Keratinocyte (primary cell): ENCODE measurements around the gene SPAG16. TPM values are rescaled to one million over a fixed set of nuclear protein-coding genes. Genes with fewer than 3 reads are reported as not detected.

ENCODE experiments used
- DNase-seq: peaks from one replicate; pipeline ENCODE4 v3.0.0-alpha.2; 2011; ENCODE audit warnings: low read depth, missing footprints, low spot score
- FAIRE-seq: peaks from 2 replicates; lab custom pipeline; 2011; peaks lifted over from hg19 to GRCh38; lab: Jason Lieb, UNC
- H2AFZ ChIP-seq: 2 replicates; pipeline ENCODE4 v1.6.0; 2012; ENCODE audit warnings: low read length, control low read depth, inconsistent platforms; ENCODE audit not compliant: control insufficient read depth
- H3K27ac ChIP-seq: 2 replicates; pipeline ENCODE4 v1.5.1; 2011; ENCODE audit warnings: low read length; ENCODE audit not compliant: control insufficient read depth, insufficient read depth
- H3K27me3 ChIP-seq: 3 replicates; pipeline ENCODE4 v1.6.0; 2011; ENCODE audit warnings: low read length; ENCODE audit not compliant: control insufficient read depth, insufficient read depth; ENCODE audit errors: extremely low read depth
- H3K36me3 ChIP-seq, 2 experiments: 2 replicates in 1 of 2; 3 replicates in 1 of 2; pipeline ENCODE4 v1.5.1; 2011; ENCODE audit warnings: low read length in 2 of 2, mild to moderate bottlenecking in 1 of 2; ENCODE audit not compliant: control insufficient read depth in 2 of 2, insufficient read depth in 2 of 2; ENCODE audit errors: extremely low read depth in 1 of 2
- H3K4me1 ChIP-seq: 3 replicates; pipeline ENCODE4 v1.5.1; 2011; ENCODE audit warnings: low read length; ENCODE audit not compliant: control insufficient read depth, insufficient read depth; ENCODE audit errors: extremely low read depth
- H3K4me2 ChIP-seq: 3 replicates; pipeline ENCODE4 v1.6.0; 2011; ENCODE audit warnings: low read depth, low read length; ENCODE audit not compliant: control insufficient read depth, insufficient read depth; ENCODE audit errors: extremely low read depth
- H3K4me3 ChIP-seq, 3 experiments: fragments of 200-600 bp in 1 of 3; sonication (generic) in 1 of 3; 2 replicates in 2 of 3; 3 replicates in 1 of 3; pipeline ENCODE4 v1.5.1; 2011 to 2016; ENCODE audit warnings: low read length in 3 of 3, mild to moderate bottlenecking in 3 of 3, control low read depth in 2 of 3, inconsistent platforms in 1 of 3, low read depth in 1 of 3, mixed read lengths in 1 of 3, mixed run types in 1 of 3, moderate library complexity in 1 of 3; ENCODE audit not compliant: control insufficient read depth in 2 of 3, insufficient read depth in 2 of 3; ENCODE audit errors: extremely low read depth in 1 of 3
- H3K79me2 ChIP-seq: 2 replicates; pipeline ENCODE4 v1.6.0; 2012; ENCODE audit warnings: low read length; ENCODE audit not compliant: control insufficient read depth, insufficient read depth
- H3K9ac ChIP-seq: 3 replicates; pipeline ENCODE4 v1.6.0; 2011; ENCODE audit warnings: low read length; ENCODE audit not compliant: control insufficient read depth, insufficient read depth; ENCODE audit errors: extremely low read depth
- H3K9me1 ChIP-seq: 3 replicates; pipeline ENCODE4 v1.6.0; 2011; ENCODE audit warnings: low read length; ENCODE audit not compliant: control insufficient read depth, insufficient read depth; ENCODE audit errors: extremely low read depth
- H3K9me3 ChIP-seq: 2 replicates; pipeline ENCODE4 v1.5.1; 2012; ENCODE audit warnings: low read depth, low read length; ENCODE audit not compliant: control insufficient read depth
- H4K20me1 ChIP-seq: 3 replicates; pipeline ENCODE4 v1.6.0; 2011; ENCODE audit warnings: low read length; ENCODE audit not compliant: control insufficient read depth, insufficient read depth; ENCODE audit errors: extremely low read depth
- EZH2 ChIP-seq: IDR thresholded peaks from one replicate; pipeline ENCODE4 v1.6.1; 2012; ENCODE audit warnings: inconsistent platforms, mild to moderate bottlenecking, low read length, moderate library complexity
- dilution Hi-C: fragments of 300-500 bp; cut with MboI; formaldehyde crosslinking; loops from one replicate; pipeline ENCODE4 v1.7.0; 2020; ENCODE audit warnings: low sequenced_read_pairs; ENCODE audit not compliant: extremely low pct_ligation_motif_present
- polyA plus RNA-seq, 5 experiments: library from polyadenylated mRNA; depleted of rRNA in 3 of 5; stranded (reverse) in 3 of 5; stranded (forward) in 1 of 5; unstranded in 1 of 5; fragments of >200 nt; gene quantifications; 1 replicate in 1 of 5; 2 replicates in 3 of 5; 3 replicates in 1 of 5; pipeline versions ENCODE4 v1.2.1 to v1.2.3, GENCODE V29; 2011 to 2012; ENCODE audit warnings: missing spikeins in 2 of 5, low read depth in 1 of 5, low replicate concordance in 1 of 5
- TF ChIP-seq, protein P1 (sequence below), 3 experiments: IDR thresholded peaks in 1 of 3; conservative IDR thresholded peaks in 1 of 3; optimal IDR thresholded peaks in 1 of 3; 2 replicates in 2 of 3; 3 replicates in 1 of 3; pipeline versions ENCODE3 to v1.5.1; 2011; ENCODE audit warnings: low read length in 3 of 3, mild to moderate bottlenecking in 3 of 3, moderate library complexity in 2 of 3, control low read depth in 1 of 3, inconsistent platforms in 1 of 3; ENCODE audit not compliant: insufficient read depth in 2 of 3; ENCODE audit errors: extremely low read depth in 1 of 3

The SPAG16 gene
- polyA plus RNA-seq, 1 donor (not counting 4 experiments of a cell fraction or from before 2014, with no cell fraction given), result 19.6 TPM

- Histone ChIP-seq H3K4me2 (no peak overlapping the region), H3K36me3 (no peaks in the 10 kb centered on the region)
These were observed 814.5 kb downstream of the SPAG16 start for GRCh38 chr2:214098811-214099210.

GRCh38 chr2:214100488-214100887 is 816.2 kb downstream of the SPAG16 start:
- no peak overlapping the region for H3K4me3 ChIP-seq
- no peak overlapping the region for H3K27ac ChIP-seq
- H3K4me2 ChIP-seq, result no peak overlapping the region
- H3K79me2 ChIP-seq, result no peaks in the 10 kb centered on the region
- dilution Hi-C loops, result no loop called here
- no peaks in the 10 kb centered on the region for H3K36me3 ChIP-seq
- no peak for DNase-seq
- no peaks in the 10 kb centered on the region for H3K27me3 ChIP-seq
- no peak for TF ChIP-seq EZH2
- TF ChIP-seq, protein P1, sequence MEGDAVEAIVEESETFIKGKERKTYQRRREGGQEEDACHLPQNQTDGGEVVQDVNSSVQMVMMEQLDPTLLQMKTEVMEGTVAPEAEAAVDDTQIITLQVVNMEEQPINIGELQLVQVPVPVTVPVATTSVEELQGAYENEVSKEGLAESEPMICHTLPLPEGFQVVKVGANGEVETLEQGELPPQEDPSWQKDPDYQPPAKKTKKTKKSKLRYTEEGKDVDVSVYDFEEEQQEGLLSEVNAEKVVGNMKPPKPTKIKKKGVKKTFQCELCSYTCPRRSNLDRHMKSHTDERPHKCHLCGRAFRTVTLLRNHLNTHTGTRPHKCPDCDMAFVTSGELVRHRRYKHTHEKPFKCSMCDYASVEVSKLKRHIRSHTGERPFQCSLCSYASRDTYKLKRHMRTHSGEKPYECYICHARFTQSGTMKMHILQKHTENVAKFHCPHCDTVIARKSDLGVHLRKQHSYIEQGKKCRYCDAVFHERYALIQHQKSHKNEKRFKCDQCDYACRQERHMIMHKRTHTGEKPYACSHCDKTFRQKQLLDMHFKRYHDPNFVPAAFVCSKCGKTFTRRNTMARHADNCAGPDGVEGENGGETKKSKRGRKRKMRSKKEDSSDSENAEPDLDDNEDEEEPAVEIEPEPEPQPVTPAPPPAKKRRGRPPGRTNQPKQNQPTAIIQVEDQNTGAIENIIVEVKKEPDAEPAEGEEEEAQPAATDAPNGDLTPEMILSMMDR (optimal IDR thresholded peaks at IDR 0.05 in 1 of 3, IDR thresholded peaks at IDR 0.05 in 1 of 3, conservative IDR thresholded peaks at IDR 0.05 in 1 of 3; ENCODE audit: extremely low read depth in 1 of 3, insufficient read depth in 2 of 3, low read length in 3 of 3), result no peak
- no peaks in the 10 kb centered on the region for H3K4me1 ChIP-seq
- H4K20me1 ChIP-seq, result no peaks in the 10 kb centered on the region
- no peak overlapping the region for H3K9ac ChIP-seq
- no peaks in the 10 kb centered on the region for H3K9me3 ChIP-seq
- no peaks in the 10 kb centered on the region for H3K9me1 ChIP-seq
- H2AFZ ChIP-seq, result no peak overlapping the region
- no peak for FAIRE-seq

More at GRCh38 chr2:214098811-214099210, 814.5 kb downstream of the SPAG16 start:
- Histone ChIP-seq H3K9ac (no peak overlapping the region), H2AFZ (no peak overlapping the region), H4K20me1 (no peaks in the 10 kb centered on the region), H3K4me3 (no peak overlapping the region), H3K9me1 (no peaks in the 10 kb centered on the region), H3K9me3 (no peaks in the 10 kb centered on the region), H3K27me3 (no peaks in the 10 kb centered on the region), H3K79me2 (no peaks in the 10 kb centered on the region), H3K4me1 (no peaks in the 10 kb centered on the region), H3K27ac (no peak overlapping the region)
- FAIRE-seq, result no peak
- TF ChIP-seq, protein P1 (optimal IDR thresholded peaks at IDR 0.05 in 1 of 3, IDR thresholded peaks at IDR 0.05 in 1 of 3, conservative IDR thresholded peaks at IDR 0.05 in 1 of 3; ENCODE audit: extremely low read depth in 1 of 3, insufficient read depth in 2 of 3, low read length in 3 of 3), result no peak
- no peak for TF ChIP-seq EZH2
- dilution Hi-C loops, result no loop called here
- no peak for DNase-seq
